H1 (cell line): Measurements from ENCODE around the gene GHRH.

Experiments used
- ASH2L ChIP-seq: fragments of 200-600, 300-600 bp; sonication (generic); IDR thresholded peaks from one replicate; pipeline ENCODE4 v1.7.1; 2017; ENCODE audit warnings: low read length
- E2F6 ChIP-seq: IDR thresholded peaks from 2 replicates; pipeline ENCODE4 v1.6.1; 2012; ENCODE audit warnings: inconsistent platforms
- FOSL1 ChIP-seq: IDR thresholded peaks from 2 replicates; pipeline ENCODE4 v1.6.1; 2011; ENCODE audit warnings: mild to moderate bottlenecking, low read depth, low read length, moderate library complexity; ENCODE audit not compliant: insufficient read depth
- GABPA ChIP-seq: IDR thresholded peaks from 2 replicates; pipeline ENCODE4 v1.6.1; 2011; ENCODE audit warnings: mild to moderate bottlenecking, low read length, moderate library complexity, borderline replicate concordance; ENCODE audit not compliant: insufficient read depth
- KDM1A ChIP-seq: fragments of 200-600, 300-600 bp; sonication (generic); IDR thresholded peaks from 2 replicates; pipeline ENCODE4 v1.7.1; 2016; ENCODE audit warnings: mild to moderate bottlenecking, low read length, borderline replicate concordance
- MAX ChIP-seq: IDR thresholded peaks from 2 replicates; pipeline ENCODE4 v1.6.1; 2012; ENCODE audit warnings: inconsistent platforms

GRCh38 chr20:37249304-37249703 lies 12.3 kb downstream of the GHRH start:
- TF ChIP-seq MAX = no peak
- no peak for TF ChIP-seq KDM1A
- no peak for TF ChIP-seq E2F6
- TF ChIP-seq GABPA = no peak
- TF ChIP-seq FOSL1 = no peak
- no peak for TF ChIP-seq ASH2L
